IMR-90 (cell line): ENCODE results near the gene BICD1. TPM values are rescaled to one million over a fixed set of nuclear protein-coding genes. Genes with fewer than 3 reads are reported as not detected.

Experiments used
- ATAC-seq: fragments of 200-7000 bp; cut with Tn5 transposase; 2 replicates; pipeline ENCODE4 v1.9.1; 2020; ENCODE audit warnings: low read depth, mild to moderate bottlenecking, moderate library complexity
- BruUV-seq: library from RNA; stranded (reverse); fragments of 400-500 nt; replicated peaks from 2 replicates; lab custom pipeline; 2021; lab: Mats Ljungman, UMichigan
- CTCF ChIA-PET: fragments of 300-600 bp; formaldehyde crosslinking; extraction: SDS; loops from one replicate; lab custom pipeline; 2021; ENCODE audit warnings: antibody characterized with exemption; lab: Yijun Ruan, JAX
- POLR2A ChIA-PET: fragments of 300-600 bp; sonication (Branson Sonifier 250); formaldehyde crosslinking; loops from one replicate; lab custom pipeline; 2022; ENCODE audit warnings: antibody characterized with exemption; ENCODE audit not compliant: unreplicated experiment; lab: Charles Lee
- DNase-seq: peaks from one replicate; pipeline ENCODE4 v3.0.0; 2013
- H2AFZ ChIP-seq: replicated peaks from 2 replicates; pipeline ENCODE3; 2013; ENCODE audit warnings: low read length, mild to moderate bottlenecking; ENCODE audit not compliant: poor library complexity
- H2AK5ac ChIP-seq: 2 replicates; pipeline ENCODE4 v1.6.1; 2013; ENCODE audit warnings: low read depth, low read length, inconsistent platforms
- H2AK9ac ChIP-seq: replicated peaks from 2 replicates; pipeline ENCODE3; 2013; ENCODE audit warnings: mild to moderate bottlenecking, low read depth, low read length, moderate library complexity; ENCODE audit not compliant: poor library complexity
- H2BK120ac ChIP-seq: 2 replicates; pipeline ENCODE4 v1.6.1; 2013; ENCODE audit warnings: low read depth, low read length, inconsistent platforms
- H2BK15ac ChIP-seq: 3 replicates; pipeline ENCODE4 v1.6.1; 2013; ENCODE audit warnings: low read depth, low read length, inconsistent platforms
- H2BK20ac ChIP-seq: 2 replicates; pipeline ENCODE4 v1.6.1; 2013; ENCODE audit warnings: low read depth, mild to moderate bottlenecking, inconsistent platforms, low read length, moderate library complexity
- H2BK5ac ChIP-seq: 2 replicates; pipeline ENCODE4 v1.6.1; 2013; ENCODE audit warnings: mild to moderate bottlenecking, low read depth, low read length, inconsistent platforms; ENCODE audit not compliant: poor library complexity, severe bottlenecking
- H3K14ac ChIP-seq: replicated peaks from 2 replicates; pipeline ENCODE4 v1.6.1; 2013; ENCODE audit warnings: low read depth, low read length, inconsistent platforms
- H3K18ac ChIP-seq: 2 replicates; pipeline ENCODE4 v1.6.1; 2013; ENCODE audit warnings: low read depth, low read length, control low read depth
- H3K23ac ChIP-seq: 2 replicates; pipeline ENCODE4 v1.6.1; 2013; ENCODE audit warnings: low read depth, low read length, inconsistent platforms
- H3K27ac ChIP-seq: 2 replicates; pipeline ENCODE4 v1.5.1; 2013; ENCODE audit warnings: mild to moderate bottlenecking, control low read depth, low read length; ENCODE audit not compliant: insufficient read depth
- H3K27me3 ChIP-seq: 2 replicates; pipeline ENCODE4 v1.6.1; 2013; ENCODE audit warnings: low read length; ENCODE audit not compliant: control insufficient read depth, insufficient read depth
- H3K36me3 ChIP-seq: 2 replicates; pipeline ENCODE4 v1.6.1; 2013; ENCODE audit warnings: low read length, mixed read lengths; ENCODE audit not compliant: control insufficient read depth, insufficient read depth
- H3K4ac ChIP-seq: 2 replicates; pipeline ENCODE4 v1.6.1; 2013; ENCODE audit warnings: low read depth, low read length, inconsistent platforms
- H3K4me1 ChIP-seq: 2 replicates; pipeline ENCODE4 v1.6.1; 2013; ENCODE audit warnings: low read length, mixed read lengths; ENCODE audit not compliant: control insufficient read depth, insufficient read depth
- H3K4me2 ChIP-seq: 2 replicates; pipeline ENCODE4 v1.6.1; 2013; ENCODE audit warnings: low read depth, mild to moderate bottlenecking, control low read depth, low read length, moderate library complexity
- H3K4me3 ChIP-seq: 2 replicates; pipeline ENCODE4 v1.5.1; 2013; ENCODE audit warnings: low read depth, mild to moderate bottlenecking, control low read depth, low read length, moderate library complexity; ENCODE audit not compliant: insufficient read depth
- H3K56ac ChIP-seq: 2 replicates; pipeline ENCODE4 v1.6.1; 2013; ENCODE audit warnings: low read length, inconsistent platforms; ENCODE audit not compliant: insufficient read depth; ENCODE audit errors: extremely low read depth
- H3K79me1 ChIP-seq, 2 experiments: 2 replicates each; pipeline ENCODE4 v1.6.1; 2013; ENCODE audit warnings: low read length in 2 of 2, inconsistent platforms in 1 of 2, low read depth in 1 of 2
- H3K9ac ChIP-seq: 2 replicates; pipeline ENCODE4 v1.6.1; 2013; ENCODE audit warnings: low read depth, low read length, control low read depth
- H3K9me1 ChIP-seq: 2 replicates; pipeline ENCODE4 v1.6.1; 2013; ENCODE audit warnings: low read length, inconsistent platforms; ENCODE audit not compliant: insufficient read depth
- H3K9me3 ChIP-seq: 2 replicates; pipeline ENCODE4 v1.6.1; 2013; ENCODE audit warnings: low read length; ENCODE audit not compliant: control insufficient read depth, insufficient read depth
- H4K20me1 ChIP-seq: 2 replicates; pipeline ENCODE4 v1.6.1; 2013; ENCODE audit warnings: low read length, inconsistent platforms; ENCODE audit not compliant: insufficient read depth
- H4K5ac ChIP-seq: 2 replicates; pipeline ENCODE4 v1.6.1; 2013; ENCODE audit warnings: mild to moderate bottlenecking, low read depth, low read length, control low read depth
- H4K8ac ChIP-seq, 2 experiments: 2 replicates each; pipeline ENCODE4 v1.6.1; 2013; ENCODE audit warnings: low read depth in 2 of 2, low read length in 2 of 2, control low read depth in 1 of 2, inconsistent platforms in 1 of 2
- H4K91ac ChIP-seq: 2 replicates; pipeline ENCODE4 v1.6.1; 2013; ENCODE audit warnings: low read depth, low read length, inconsistent platforms; ENCODE audit not compliant: insufficient read depth
- BHLHE40 ChIP-seq: fragments of 150-350 bp; IDR thresholded peaks from 2 replicates; pipeline ENCODE4 v1.6.1; 2016; ENCODE audit warnings: mild to moderate bottlenecking, low read depth, low read length
- CEBPB ChIP-seq: IDR thresholded peaks from 2 replicates; pipeline ENCODE4 v1.6.1; 2012; ENCODE audit warnings: low read depth, low read length, improper control_type of control experiment
- CHD1 ChIP-seq: IDR thresholded peaks from 2 replicates; pipeline ENCODE4 v1.6.1; 2012; ENCODE audit warnings: low read depth, low read length, improper control_type of control experiment
- ELK1 ChIP-seq: fragments of 150-350 bp; IDR thresholded peaks from 2 replicates; pipeline ENCODE4 v1.6.1; 2016; ENCODE audit warnings: low read depth, mild to moderate bottlenecking, low read length, moderate library complexity, borderline replicate concordance
- MAFK ChIP-seq: IDR thresholded peaks from 2 replicates; pipeline ENCODE4 v1.6.1; 2012; ENCODE audit warnings: low read depth, low read length, improper control_type of control experiment
- MAZ ChIP-seq: IDR thresholded peaks from 2 replicates; pipeline ENCODE4 v1.6.1; 2012; ENCODE audit warnings: low read depth, mild to moderate bottlenecking, low read length, improper control_type of control experiment, moderate library complexity, borderline replicate concordance
- MXI1 ChIP-seq: IDR thresholded peaks from 2 replicates; pipeline ENCODE4 v1.6.1; 2012; ENCODE audit warnings: low read depth, mild to moderate bottlenecking, low read length, moderate library complexity, borderline replicate concordance
- NFE2L2 ChIP-seq: fragments of 150-350 bp; IDR thresholded peaks from 2 replicates; pipeline ENCODE4 v1.6.1; 2016; ENCODE audit warnings: low read depth, mild to moderate bottlenecking, low read length
- POLR2A ChIP-seq: IDR thresholded peaks from 2 replicates; pipeline ENCODE4 v1.6.1; 2012; ENCODE audit warnings: mild to moderate bottlenecking, low read depth, low read length
- RAD21 ChIP-seq: IDR thresholded peaks from 2 replicates; pipeline ENCODE4 v1.6.1; 2012; ENCODE audit warnings: low read length, improper control_type of control experiment
- RCOR1 ChIP-seq: IDR thresholded peaks from 2 replicates; pipeline ENCODE4 v1.6.1; 2012; ENCODE audit warnings: mild to moderate bottlenecking, low read length, improper control_type of control experiment; ENCODE audit not compliant: insufficient replicate concordance
- RFX5 ChIP-seq: IDR thresholded peaks from 2 replicates; pipeline ENCODE4 v1.8.0; 2012; ENCODE audit warnings: low read depth, mild to moderate bottlenecking, low read length, moderate library complexity
- SMC3 ChIP-seq: fragments of 150-350 bp; IDR thresholded peaks from 2 replicates; pipeline ENCODE4 v1.6.1; 2016; ENCODE audit warnings: low read depth, mild to moderate bottlenecking, antibody characterized with exemption, low read length, moderate library complexity
- USF2 ChIP-seq: fragments of 150-350 bp; IDR thresholded peaks from 2 replicates; pipeline ENCODE4 v1.6.1; 2017; ENCODE audit warnings: mild to moderate bottlenecking, antibody characterized with exemption, low read length, low read depth
- WGBS, 2 experiments: methylation state at CpG; one replicate each; pipeline versions ENCODE4 v1.1.5 to v1.1.7; 2013; ENCODE audit warnings: missing lambda C conversion rate in 2 of 2; ENCODE audit not compliant: insufficient read length in 1 of 2; ENCODE audit errors: extremely low coverage in 2 of 2; 5-methylcytosine and 5-hydroxymethylcytosine counted together
- dilution Hi-C: fragments of 300-500 bp; cut with HindIII; formaldehyde crosslinking; loops from one replicate; pipeline ENCODE4 v1.14.3; 2018; ENCODE audit warnings: low sequenced_read_pairs; ENCODE audit not compliant: unreplicated experiment
- in situ Hi-C: fragments of 300-500 bp; cut with MboI; formaldehyde crosslinking; loops from 3 replicates; pipeline ENCODE4 v1.14.3; 2019; ENCODE audit warnings: low sequenced_read_pairs, inconsistent platforms, mixed read lengths
- intact Hi-C: fragments of 100-400 bp; cut with micrococcal nuclease; formaldehyde crosslinking; loops from 2 replicates; pipeline ENCODE4 v1.10.0; 2022
- polyA plus RNA-seq, 3 experiments: library from polyadenylated mRNA; depleted of rRNA; stranded (reverse); fragments of >200 nt; gene quantifications; 2 replicates each; pipeline ENCODE4 v1.2.3, GENCODE V29; 2012; ENCODE audit warnings: low replicate concordance in 1 of 3
- total RNA-seq: library from RNA; depleted of rRNA; stranded (reverse); fragments of >200 nt; gene quantifications from 2 replicates; pipeline ENCODE4 v1.2.3, GENCODE V29; 2012
- TF ChIP-seq, protein P1 (sequence below): conservative IDR thresholded peaks from 2 replicates; pipeline ENCODE4 v1.5.1; 2012; ENCODE audit warnings: mild to moderate bottlenecking, low read depth, low read length, improper control_type of control experiment

The BICD1 gene
- total and polyA plus RNA-seq, 2 of the 4 experiments (the other 2 are of a cell fraction): 17.2 to 21.8 TPM

- Histone ChIP-seq H3K14ac (no peak overlapping the region), H2AK5ac (no peak overlapping the region), H3K23ac (no peak overlapping the region), H2BK120ac (no peak overlapping the region), H3K56ac (no peak overlapping the region), H3K27ac (no peak overlapping the region), H4K91ac (no peak overlapping the region), H4K20me1 (no peaks in the 10 kb centered on the region), H2BK5ac (no peak overlapping the region), H2AK9ac (no peak overlapping the region), H3K4me2 (no peak overlapping the region), H3K4ac (no peak overlapping the region), H3K4me3 (no peak overlapping the region), H3K9me1 (peaks cover 2% of the 10 kb centered on the region), H4K8ac (no peak overlapping the region), H3K36me3 (peaks cover 3% of the 10 kb centered on the region), H3K9me3 (no peaks in the 10 kb centered on the region), H3K27me3 (no peaks in the 10 kb centered on the region), H2BK20ac (no peak overlapping the region), H3K4me1 (no peaks in the 10 kb centered on the region), H4K5ac (no peak overlapping the region), H2AFZ (no peak overlapping the region), H2BK15ac (no peak overlapping the region), H3K79me1 (no peaks in the 10 kb centered on the region), H3K9ac (no peak overlapping the region), H3K18ac (no peak overlapping the region)
- DNase-seq (no peak), ATAC-seq (no peak)
- intact Hi-C loops (loop anchor here (10.0 kb wide), 1 partner anchor 364 kb away; no protein-coding TSS in a partner anchor), dilution Hi-C loops (no loop called here), in situ Hi-C loops (loop anchor here (25.0 kb wide), 1 partner anchor 1651 kb away; the partner anchor contains the start of gene ALG10)
- TF ChIP-seq RAD21: no peak
- TF ChIP-seq CHD1: no peak
- TF ChIP-seq, protein P1, sequence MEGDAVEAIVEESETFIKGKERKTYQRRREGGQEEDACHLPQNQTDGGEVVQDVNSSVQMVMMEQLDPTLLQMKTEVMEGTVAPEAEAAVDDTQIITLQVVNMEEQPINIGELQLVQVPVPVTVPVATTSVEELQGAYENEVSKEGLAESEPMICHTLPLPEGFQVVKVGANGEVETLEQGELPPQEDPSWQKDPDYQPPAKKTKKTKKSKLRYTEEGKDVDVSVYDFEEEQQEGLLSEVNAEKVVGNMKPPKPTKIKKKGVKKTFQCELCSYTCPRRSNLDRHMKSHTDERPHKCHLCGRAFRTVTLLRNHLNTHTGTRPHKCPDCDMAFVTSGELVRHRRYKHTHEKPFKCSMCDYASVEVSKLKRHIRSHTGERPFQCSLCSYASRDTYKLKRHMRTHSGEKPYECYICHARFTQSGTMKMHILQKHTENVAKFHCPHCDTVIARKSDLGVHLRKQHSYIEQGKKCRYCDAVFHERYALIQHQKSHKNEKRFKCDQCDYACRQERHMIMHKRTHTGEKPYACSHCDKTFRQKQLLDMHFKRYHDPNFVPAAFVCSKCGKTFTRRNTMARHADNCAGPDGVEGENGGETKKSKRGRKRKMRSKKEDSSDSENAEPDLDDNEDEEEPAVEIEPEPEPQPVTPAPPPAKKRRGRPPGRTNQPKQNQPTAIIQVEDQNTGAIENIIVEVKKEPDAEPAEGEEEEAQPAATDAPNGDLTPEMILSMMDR: no peak
- TF ChIP-seq MAZ: no peak
- no peak for TF ChIP-seq RCOR1
- no peak for TF ChIP-seq USF2
- no peak for TF ChIP-seq BHLHE40
- TF ChIP-seq MXI1: no peak
- no peak for TF ChIP-seq NFE2L2
- no peak for TF ChIP-seq MAFK
- TF ChIP-seq POLR2A: no peak
- TF ChIP-seq SMC3: no peak
- no peak for TF ChIP-seq CEBPB
- TF ChIP-seq RFX5: no peak
- no peak for TF ChIP-seq ELK1
- WGBS, 2 experiments: no CpG with 5 or more reads among the region's 6 CpGs
- ChIA-PET POLR2A (no interaction called here), CTCF (interaction anchor here (0.6 kb wide), 1 partner anchor 105 kb away, joined by 3 read pairs; no protein-coding TSS in a partner anchor)
- BruUV-seq: no TSS peak
Observed at GRCh38 chr12:32360956-32361355, 254.3 kb downstream of the BICD1 start.
